ENCODE measurements around the gene FN3K.

DNA sequence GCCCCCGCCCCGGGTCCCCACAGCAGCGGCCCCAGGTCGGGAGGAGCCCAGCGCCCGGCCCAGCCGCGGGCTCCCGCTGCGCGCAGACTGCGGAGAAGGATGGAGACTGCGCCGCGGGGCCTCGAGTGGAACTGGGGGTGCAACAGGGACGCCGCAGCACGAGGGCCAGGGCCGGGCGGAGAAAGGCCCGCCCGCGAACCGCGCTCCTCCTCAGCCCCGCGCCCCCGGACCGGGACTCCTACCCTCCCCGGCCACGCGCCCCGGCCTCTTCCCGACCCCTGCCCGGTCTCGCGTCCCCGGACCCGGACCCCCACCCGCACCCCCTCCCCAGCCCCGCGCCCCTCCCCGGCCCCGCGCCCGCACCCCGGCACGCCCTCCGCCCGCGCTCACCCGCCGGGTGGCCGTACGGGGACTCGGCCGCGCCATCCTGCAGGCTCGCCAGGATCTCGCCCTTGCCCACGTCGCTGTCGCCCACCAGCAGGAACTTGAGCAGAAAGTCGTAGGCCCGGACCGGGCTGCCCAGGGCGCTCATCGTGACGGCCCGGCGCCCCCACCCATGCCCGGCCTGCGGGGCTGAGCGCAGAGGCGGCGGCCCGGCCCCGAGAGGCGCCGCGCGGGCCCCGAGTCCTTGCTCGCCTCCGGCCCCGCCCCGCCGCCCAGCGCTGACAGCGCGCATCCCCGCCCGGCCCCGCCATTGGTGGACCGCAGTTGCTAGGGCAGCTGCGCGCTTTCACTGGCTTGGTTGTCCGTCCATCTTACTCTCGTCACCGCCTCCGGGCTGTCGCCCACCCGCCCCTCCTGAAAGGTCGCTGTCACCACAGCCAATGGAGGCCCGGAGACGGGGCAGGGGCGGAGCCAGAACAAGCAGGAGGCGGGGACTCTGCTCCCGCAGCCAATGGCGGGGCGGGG, 37.1 kb upstream of the FN3K start, which contains the start of gene RAB40B:
- TF ChIP-seq RAD21 (CRISPR knock-in tag; IDR thresholded peaks at IDR 0.05) (no peak), KDM1A (CRISPR knock-in tag; IDR thresholded peaks at IDR 0.05) (no peak), TCF7L2 (IDR thresholded peaks at IDR 0.05; ENCODE audit: low read depth, low read length) (no peak)
